Astrocyte (in vitro differentiated cells and primary cell): ENCODE measurements around the gene C1QTNF5. TPM values are rescaled to one million over a fixed set of nuclear protein-coding genes. Genes with fewer than 3 reads are reported as not detected.

Experiments
- DNase-seq: peaks from one replicate; pipeline ENCODE4 v3.0.0-alpha.2; 2010; ENCODE audit warnings: low read depth
- FAIRE-seq: peaks from 2 replicates; lab custom pipeline; 2011; peaks lifted over from hg19 to GRCh38; lab: Jason Lieb, UNC
- H2AFZ ChIP-seq: 2 replicates; pipeline ENCODE4 v1.6.0; 2012; ENCODE audit warnings: low read depth, low read length, inconsistent platforms
- H3K27ac ChIP-seq: 2 replicates; pipeline ENCODE4 v1.5.1; 2011; ENCODE audit warnings: low read depth, low read length, inconsistent platforms
- H3K27me3 ChIP-seq: 2 replicates; pipeline ENCODE4 v1.6.0; 2011; ENCODE audit warnings: low read length, inconsistent platforms; ENCODE audit not compliant: insufficient read depth
- H3K36me3 ChIP-seq: 2 replicates; pipeline ENCODE4 v1.5.1; 2011; ENCODE audit warnings: low read length, inconsistent platforms; ENCODE audit not compliant: insufficient read depth
- H3K4me1 ChIP-seq: 2 replicates; pipeline ENCODE4 v1.5.1; 2011; ENCODE audit warnings: low read length, inconsistent platforms; ENCODE audit not compliant: insufficient read depth
- H3K4me2 ChIP-seq: 2 replicates; pipeline ENCODE4 v1.6.0; 2012; ENCODE audit warnings: low read length, inconsistent platforms
- H3K4me3 ChIP-seq: 2 replicates; pipeline ENCODE4 v1.5.1; 2011; ENCODE audit warnings: low read depth, mild to moderate bottlenecking, low read length, inconsistent platforms; ENCODE audit not compliant: insufficient read depth
- H3K79me2 ChIP-seq: 2 replicates; pipeline ENCODE4 v1.6.0; 2012; ENCODE audit warnings: mild to moderate bottlenecking, low read length, inconsistent platforms; ENCODE audit not compliant: insufficient read depth
- H3K9ac ChIP-seq: 2 replicates; pipeline ENCODE4 v1.6.0; 2012; ENCODE audit warnings: mild to moderate bottlenecking, low read length, inconsistent platforms
- H3K9me3 ChIP-seq: 2 replicates; pipeline ENCODE4 v1.5.1; 2012; ENCODE audit warnings: low read depth, mild to moderate bottlenecking, low read length, inconsistent platforms; ENCODE audit not compliant: insufficient read depth
- H4K20me1 ChIP-seq: 2 replicates; pipeline ENCODE4 v1.6.0; 2012; ENCODE audit warnings: low read length, inconsistent platforms; ENCODE audit not compliant: insufficient read depth
- H3K27ac Mint-ChIP-seq: one replicate; pipeline ENCODE4 v1.8.0; 2021; ENCODE audit warnings: mild to moderate bottlenecking, mixed read lengths; ENCODE audit not compliant: unreplicated experiment
- H3K27me3 Mint-ChIP-seq: one replicate; pipeline ENCODE4 v1.8.0; 2021; ENCODE audit warnings: low read depth, mixed read lengths; ENCODE audit not compliant: unreplicated experiment
- H3K36me3 Mint-ChIP-seq: one replicate; pipeline ENCODE4 v1.8.0; 2021; ENCODE audit warnings: low read depth, mixed read lengths; ENCODE audit not compliant: unreplicated experiment
- H3K4me1 Mint-ChIP-seq: one replicate; pipeline ENCODE4 v1.8.0; 2021; ENCODE audit warnings: low read depth, mixed read lengths; ENCODE audit not compliant: unreplicated experiment
- H3K4me3 Mint-ChIP-seq: one replicate; pipeline ENCODE4 v1.8.0; 2021; ENCODE audit warnings: mild to moderate bottlenecking, moderate library complexity, mixed read lengths; ENCODE audit not compliant: unreplicated experiment
- H3K9me3 Mint-ChIP-seq: one replicate; pipeline ENCODE4 v1.8.0; 2021; ENCODE audit warnings: mild to moderate bottlenecking, mixed read lengths; ENCODE audit not compliant: unreplicated experiment
- EZH2 ChIP-seq: IDR thresholded peaks from 2 replicates; pipeline ENCODE4 v1.6.1; 2012; ENCODE audit warnings: mild to moderate bottlenecking, low read length, inconsistent platforms; ENCODE audit not compliant: insufficient read depth
- total RNA-seq: library from RNA; stranded (reverse); gene quantifications from 2 replicates; pipeline ENCODE4 v1.2.1, GENCODE V29; 2021
- TF ChIP-seq, protein P1 (sequence below): IDR thresholded peaks from 2 replicates; pipeline ENCODE4 v1.5.1; 2011; ENCODE audit warnings: low read depth, mild to moderate bottlenecking, inconsistent platforms, low read length, moderate library complexity; ENCODE audit not compliant: insufficient read depth

Gene C1QTNF5
- total RNA-seq, 1 donor from 2014 or later, result 6.3 TPM

- no peak overlapping the region for H3K9ac ChIP-seq
- H4K20me1 ChIP-seq, result no peaks in the 10 kb centered on the region
- DNase-seq, result no peak
- no peaks in the 10 kb centered on the region for H3K27me3 ChIP-seq
- H3K4me1 Mint-ChIP-seq, result peaks cover 20% of the 10 kb centered on the region
- H2AFZ ChIP-seq, result no peak overlapping the region
- H3K79me2 ChIP-seq, result no peaks in the 10 kb centered on the region
- peaks cover 18% of the 10 kb centered on the region for H3K4me1 ChIP-seq
- H3K9me3 ChIP-seq, result no peaks in the 10 kb centered on the region
- TF ChIP-seq, protein P1, sequence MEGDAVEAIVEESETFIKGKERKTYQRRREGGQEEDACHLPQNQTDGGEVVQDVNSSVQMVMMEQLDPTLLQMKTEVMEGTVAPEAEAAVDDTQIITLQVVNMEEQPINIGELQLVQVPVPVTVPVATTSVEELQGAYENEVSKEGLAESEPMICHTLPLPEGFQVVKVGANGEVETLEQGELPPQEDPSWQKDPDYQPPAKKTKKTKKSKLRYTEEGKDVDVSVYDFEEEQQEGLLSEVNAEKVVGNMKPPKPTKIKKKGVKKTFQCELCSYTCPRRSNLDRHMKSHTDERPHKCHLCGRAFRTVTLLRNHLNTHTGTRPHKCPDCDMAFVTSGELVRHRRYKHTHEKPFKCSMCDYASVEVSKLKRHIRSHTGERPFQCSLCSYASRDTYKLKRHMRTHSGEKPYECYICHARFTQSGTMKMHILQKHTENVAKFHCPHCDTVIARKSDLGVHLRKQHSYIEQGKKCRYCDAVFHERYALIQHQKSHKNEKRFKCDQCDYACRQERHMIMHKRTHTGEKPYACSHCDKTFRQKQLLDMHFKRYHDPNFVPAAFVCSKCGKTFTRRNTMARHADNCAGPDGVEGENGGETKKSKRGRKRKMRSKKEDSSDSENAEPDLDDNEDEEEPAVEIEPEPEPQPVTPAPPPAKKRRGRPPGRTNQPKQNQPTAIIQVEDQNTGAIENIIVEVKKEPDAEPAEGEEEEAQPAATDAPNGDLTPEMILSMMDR, result no peak
- no peak for TF ChIP-seq EZH2
- H3K4me3 Mint-ChIP-seq, result no peak overlapping the region
- H3K4me2 ChIP-seq, result no peak overlapping the region
- no peaks in the 10 kb centered on the region for H3K9me3 Mint-ChIP-seq
- H3K4me3 ChIP-seq, result no peak overlapping the region
- no peak overlapping the region for H3K27ac ChIP-seq
- H3K36me3 Mint-ChIP-seq, result peaks cover 14% of the 10 kb centered on the region
- no peak for FAIRE-seq
- H3K36me3 ChIP-seq, result no peaks in the 10 kb centered on the region
- no peak overlapping the region for H3K27ac Mint-ChIP-seq
- peaks cover 10% of the 10 kb centered on the region for H3K27me3 Mint-ChIP-seq
Measured at GRCh38 chr11:119359365-119360214, 18.9 kb upstream of the C1QTNF5 start.

DNA sequence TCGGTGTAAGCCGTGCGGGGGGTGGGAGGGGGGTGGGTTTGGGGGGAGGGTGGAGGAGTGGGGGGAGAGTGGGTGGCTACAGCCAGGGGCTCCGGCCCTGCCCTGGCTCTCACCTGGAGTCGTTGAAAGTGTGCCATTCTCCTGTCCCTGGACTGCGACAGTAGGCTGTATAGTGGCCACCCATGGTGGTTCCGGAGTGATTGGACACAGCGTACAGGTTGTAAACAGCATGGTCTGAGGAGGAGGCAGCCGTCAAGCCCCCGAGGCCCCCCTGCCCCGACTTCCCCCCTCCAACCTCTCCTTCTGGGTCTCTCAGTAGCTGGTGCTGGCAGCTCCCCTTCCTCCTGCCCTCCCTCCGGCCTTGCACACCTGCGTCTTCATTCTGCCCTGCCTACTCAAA, 16.4 kb upstream of the C1QTNF5 start:
- Histone ChIP-seq H3K27me3 (no peaks in the 10 kb centered on the region), H3K79me2 (no peaks in the 10 kb centered on the region), H3K4me2 (peak overlapping the region; percentile 99), H3K4me1 (peaks cover 15% of the 10 kb centered on the region), H3K9ac (peak overlapping the region; percentile 75), H3K27ac (no peak overlapping the region), H3K9me3 (no peaks in the 10 kb centered on the region), H2AFZ (peak overlapping the region; percentile 99), H3K4me3 (peak overlapping the region; percentile 69), H4K20me1 (no peaks in the 10 kb centered on the region), H3K36me3 (no peaks in the 10 kb centered on the region)
- no peaks in the 10 kb centered on the region for H3K9me3 Mint-ChIP-seq
- no peak for FAIRE-seq
- H3K36me3 Mint-ChIP-seq, result peaks cover 14% of the 10 kb centered on the region
- H3K27me3 Mint-ChIP-seq, result peaks cover 17% of the 10 kb centered on the region
- H3K4me3 Mint-ChIP-seq, result peak overlapping the region; percentile 29
- DNase-seq, result no peak
- H3K4me1 Mint-ChIP-seq, result peaks cover 13% of the 10 kb centered on the region
- TF ChIP-seq, protein P1, result no peak
- no peak for TF ChIP-seq EZH2
- no peak overlapping the region for H3K27ac Mint-ChIP-seq
